H9 (cell line): ENCODE measurements around the gene AREG. TPM values are rescaled to one million over a fixed set of nuclear protein-coding genes. Genes with fewer than 3 reads are reported as not detected.

ENCODE experiments used
- DNase-seq: peaks from one replicate; pipeline ENCODE4 v3.0.0-alpha.2; 2017
- H2AFZ ChIP-seq: one replicate; pipeline ENCODE4 v1.6.1; 2013; ENCODE audit warnings: mild to moderate bottlenecking, low read length, control low read depth, moderate library complexity
- H2AK5ac ChIP-seq: 2 replicates; pipeline ENCODE4 v1.6.1; 2013; ENCODE audit warnings: low read length, control low read depth, mixed read lengths; ENCODE audit not compliant: insufficient read length
- H2BK120ac ChIP-seq: one replicate; pipeline ENCODE4 v1.6.1; 2013; ENCODE audit warnings: low read depth, mild to moderate bottlenecking, low read length, control low read depth, inconsistent platforms; ENCODE audit not compliant: poor library complexity, severe bottlenecking
- H2BK12ac ChIP-seq: 2 replicates; pipeline ENCODE4 v1.6.1; 2013; ENCODE audit warnings: low read length, control low read depth, mixed read lengths, low read depth; ENCODE audit not compliant: insufficient read length
- H2BK15ac ChIP-seq: 2 replicates; pipeline ENCODE4 v1.6.1; 2013; ENCODE audit warnings: low read depth, low read length, control low read depth
- H2BK20ac ChIP-seq: one replicate; pipeline ENCODE4 v1.6.1; 2013; ENCODE audit warnings: low read depth, mild to moderate bottlenecking, low read length, control low read depth, inconsistent platforms; ENCODE audit not compliant: poor library complexity, severe bottlenecking
- H2BK5ac ChIP-seq: 2 replicates; pipeline ENCODE4 v1.6.1; 2013; ENCODE audit warnings: low read length, control low read depth, mixed read lengths; ENCODE audit not compliant: insufficient read length
- H3K14ac ChIP-seq: 2 replicates; pipeline ENCODE4 v1.6.1; 2013; ENCODE audit warnings: low read length, control low read depth; ENCODE audit not compliant: insufficient read depth
- H3K18ac ChIP-seq: 2 replicates; pipeline ENCODE4 v1.6.1; 2013; ENCODE audit warnings: low read depth, mild to moderate bottlenecking, mixed read lengths, low read length, control low read depth; ENCODE audit not compliant: insufficient read length
- H3K23ac ChIP-seq: 2 replicates; pipeline ENCODE4 v1.6.1; 2013; ENCODE audit warnings: low read length, control low read depth, mixed read lengths, low read depth; ENCODE audit not compliant: insufficient read length
- H3K23me2 ChIP-seq: 2 replicates; pipeline ENCODE4 v1.6.1; 2013; ENCODE audit warnings: low read depth, mild to moderate bottlenecking, mixed read lengths, low read length, control low read depth; ENCODE audit not compliant: insufficient read length, poor library complexity, severe bottlenecking
- H3K27ac ChIP-seq: 2 replicates; pipeline ENCODE4 v1.5.1; 2013; ENCODE audit warnings: low read length, control low read depth, mixed read lengths, low read depth; ENCODE audit not compliant: insufficient read length
- H3K27me3 ChIP-seq: 2 replicates; pipeline ENCODE4 v1.6.1; 2013; ENCODE audit warnings: low read length, control low read depth, inconsistent platforms; ENCODE audit not compliant: insufficient read depth
- H3K4ac ChIP-seq: 2 replicates; pipeline ENCODE4 v1.6.1; 2013; ENCODE audit warnings: low read depth, mild to moderate bottlenecking, control low read depth, inconsistent platforms, low read length, moderate library complexity
- H3K4me1 ChIP-seq: 2 replicates; pipeline ENCODE4 v1.6.1; 2013; ENCODE audit warnings: low read length, control low read depth, inconsistent platforms; ENCODE audit not compliant: insufficient read depth
- H3K4me2 ChIP-seq: 2 replicates; pipeline ENCODE4 v1.6.1; 2013; ENCODE audit warnings: low read length, control low read depth, mixed read lengths; ENCODE audit not compliant: insufficient read length, insufficient read depth
- H3K56ac ChIP-seq: 2 replicates; pipeline ENCODE4 v1.6.1; 2013; ENCODE audit warnings: low read depth, mild to moderate bottlenecking, mixed read lengths, low read length, control low read depth; ENCODE audit not compliant: insufficient read length
- H3K79me1 ChIP-seq: 2 replicates; pipeline ENCODE4 v1.6.1; 2013; ENCODE audit warnings: low read depth, mild to moderate bottlenecking, moderate library complexity, low read length, control low read depth, inconsistent platforms; ENCODE audit not compliant: insufficient read depth, poor library complexity, severe bottlenecking
- H3K79me2 ChIP-seq: 2 replicates; pipeline ENCODE4 v1.6.1; 2013; ENCODE audit warnings: low read length, control low read depth, inconsistent platforms; ENCODE audit not compliant: insufficient read depth
- H3K9ac ChIP-seq: 2 replicates; pipeline ENCODE4 v1.6.1; 2013; ENCODE audit warnings: low read length, control low read depth, mixed read lengths; ENCODE audit not compliant: insufficient read length; ENCODE audit errors: extremely low read depth
- H3K9me3 ChIP-seq: one replicate; pipeline ENCODE4 v1.6.1; 2013; ENCODE audit warnings: low read depth, low read length, inconsistent platforms; ENCODE audit not compliant: control insufficient read depth
- H3T11ph ChIP-seq: one replicate; pipeline ENCODE4 v1.6.1; 2013; ENCODE audit warnings: mild to moderate bottlenecking, low read length, control low read depth, inconsistent platforms
- H4K20me1 ChIP-seq: one replicate; pipeline ENCODE4 v1.6.1; 2013; ENCODE audit not compliant: control insufficient read depth, insufficient read length, insufficient read depth
- H4K5ac ChIP-seq: 2 replicates; pipeline ENCODE4 v1.6.1; 2013; ENCODE audit warnings: low read depth, mild to moderate bottlenecking, mixed read lengths, low read length, control low read depth; ENCODE audit not compliant: insufficient read length
- H4K8ac ChIP-seq: replicated peaks from 2 replicates; pipeline ENCODE4 v1.6.1; 2013; ENCODE audit warnings: low read length, control low read depth, mixed read lengths, low read depth; ENCODE audit not compliant: insufficient read length
- H4K91ac ChIP-seq: 2 replicates; pipeline ENCODE4 v1.6.1; 2013; ENCODE audit warnings: low read depth, mild to moderate bottlenecking, moderate library complexity, mixed read lengths, low read length, control low read depth; ENCODE audit not compliant: insufficient read length
- H3K27ac Mint-ChIP-seq, 3 experiments: 2 replicates in 2 of 3; 3 replicates in 1 of 3; pipeline ENCODE4 v1.8.0; 2020 to 2021; ENCODE audit warnings: mixed read lengths in 3 of 3, mild to moderate bottlenecking in 1 of 3, moderate library complexity in 1 of 3
- H3K27me3 Mint-ChIP-seq: 2 replicates; pipeline ENCODE4 v1.8.0; 2021; ENCODE audit warnings: low read depth, mild to moderate bottlenecking, moderate library complexity, mixed read lengths
- H3K36me3 Mint-ChIP-seq, 3 experiments: 2 replicates in 2 of 3; 3 replicates in 1 of 3; pipeline ENCODE4 v1.8.0; 2020 to 2021; ENCODE audit warnings: low read depth in 3 of 3, mixed read lengths in 3 of 3; ENCODE audit not compliant: insufficient read depth in 1 of 3
- H3K4me1 Mint-ChIP-seq, 2 experiments: 2 replicates each; pipeline ENCODE4 v1.8.0; 2020; ENCODE audit warnings: mixed read lengths in 2 of 2
- H3K4me3 Mint-ChIP-seq, 2 experiments: 2 replicates in 1 of 2; 3 replicates in 1 of 2; pipeline ENCODE4 v1.8.0; 2020 to 2021; ENCODE audit warnings: mild to moderate bottlenecking in 2 of 2, mixed read lengths in 2 of 2, moderate library complexity in 1 of 2
- H3K9me3 Mint-ChIP-seq, 2 experiments: 2 replicates in 1 of 2; 3 replicates in 1 of 2; pipeline ENCODE4 v1.8.0; 2020; ENCODE audit warnings: mild to moderate bottlenecking in 2 of 2, mixed read lengths in 2 of 2, moderate library complexity in 1 of 2
- total RNA-seq: library from RNA; stranded (reverse); gene quantifications from 2 replicates; pipeline ENCODE4 v1.2.1, GENCODE V29; 2021
- TF ChIP-seq, protein P1 (sequence below): fragments of 200-600 bp; sonication (generic); conservative IDR thresholded peaks from 3 replicates; pipeline ENCODE4 v1.8.0; 2021; ENCODE audit warnings: antibody characterized with exemption, mild to moderate bottlenecking

The AREG gene
- total RNA-seq, 1 experiment from 2014 or later: 0.28 TPM

DNA sequence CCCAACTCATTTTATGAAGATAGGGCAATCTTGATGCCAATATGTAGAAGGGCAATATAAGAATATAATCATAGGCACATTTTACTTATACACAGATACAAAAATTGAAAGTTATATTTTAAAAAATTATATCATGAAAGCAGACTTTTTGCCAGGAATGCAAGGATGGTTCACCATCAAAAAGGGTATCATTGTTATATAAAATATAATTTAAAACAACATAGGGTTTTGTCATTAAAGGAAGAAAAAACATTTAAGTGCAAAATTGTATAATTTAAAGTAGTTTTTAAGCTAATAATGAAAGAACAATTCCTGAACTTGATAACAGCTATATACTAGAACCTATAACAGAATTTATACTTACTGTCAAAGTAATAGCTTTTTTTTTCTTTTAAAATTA is 15.9 kb downstream of the AREG start:
- Histone ChIP-seq H4K91ac (no peak overlapping the region), H2BK20ac (no peak overlapping the region), H3K4me2 (no peak overlapping the region), H3K79me1 (no peaks in the 10 kb centered on the region), H3K23ac (no peak overlapping the region), H2BK12ac (no peak overlapping the region), H3K4ac (no peak overlapping the region), H4K5ac (no peak overlapping the region), H3K18ac (no peak overlapping the region), H2BK120ac (no peak overlapping the region), H4K8ac (no peak overlapping the region), H3K4me1 (no peaks in the 10 kb centered on the region), H3T11ph (no peak overlapping the region), H2BK5ac (no peak overlapping the region), H2BK15ac (no peak overlapping the region), H3K9me3 (no peaks in the 10 kb centered on the region), H2AFZ (no peak overlapping the region), H3K79me2 (no peaks in the 10 kb centered on the region), H2AK5ac (no peak overlapping the region), H3K56ac (no peak overlapping the region), H4K20me1 (no peaks in the 10 kb centered on the region), H3K23me2 (no peaks in the 10 kb centered on the region), H3K14ac (no peak overlapping the region), H3K9ac (no peak overlapping the region), H3K27ac (no peak overlapping the region), H3K27me3 (no peaks in the 10 kb centered on the region)
- H3K4me3 Mint-ChIP-seq: no peak overlapping the region
- H3K27me3 Mint-ChIP-seq: no peaks in the 10 kb centered on the region
- no peaks in the 10 kb centered on the region; a peak in 1 of 4 replicates for H3K4me1 Mint-ChIP-seq
- TF ChIP-seq, protein P1, sequence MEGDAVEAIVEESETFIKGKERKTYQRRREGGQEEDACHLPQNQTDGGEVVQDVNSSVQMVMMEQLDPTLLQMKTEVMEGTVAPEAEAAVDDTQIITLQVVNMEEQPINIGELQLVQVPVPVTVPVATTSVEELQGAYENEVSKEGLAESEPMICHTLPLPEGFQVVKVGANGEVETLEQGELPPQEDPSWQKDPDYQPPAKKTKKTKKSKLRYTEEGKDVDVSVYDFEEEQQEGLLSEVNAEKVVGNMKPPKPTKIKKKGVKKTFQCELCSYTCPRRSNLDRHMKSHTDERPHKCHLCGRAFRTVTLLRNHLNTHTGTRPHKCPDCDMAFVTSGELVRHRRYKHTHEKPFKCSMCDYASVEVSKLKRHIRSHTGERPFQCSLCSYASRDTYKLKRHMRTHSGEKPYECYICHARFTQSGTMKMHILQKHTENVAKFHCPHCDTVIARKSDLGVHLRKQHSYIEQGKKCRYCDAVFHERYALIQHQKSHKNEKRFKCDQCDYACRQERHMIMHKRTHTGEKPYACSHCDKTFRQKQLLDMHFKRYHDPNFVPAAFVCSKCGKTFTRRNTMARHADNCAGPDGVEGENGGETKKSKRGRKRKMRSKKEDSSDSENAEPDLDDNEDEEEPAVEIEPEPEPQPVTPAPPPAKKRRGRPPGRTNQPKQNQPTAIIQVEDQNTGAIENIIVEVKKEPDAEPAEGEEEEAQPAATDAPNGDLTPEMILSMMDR: no peak
- H3K36me3 Mint-ChIP-seq: no peaks in the 10 kb centered on the region
- no peak overlapping the region for H3K27ac Mint-ChIP-seq
- H3K9me3 Mint-ChIP-seq: peaks cover 0 to 3% of the 10 kb centered on the region in 2 experiments; a peak in 1 of 5 replicates
- DNase-seq: no peak
